Stomach (tissue), 4 donors: ENCODE data around the gene PCBP3.

Source experiments
- EP300 ChIP-seq: sonication (generic); formaldehyde crosslinking; IDR thresholded peaks from one replicate; pipeline ENCODE4 v1.6.1; 2017; ENCODE audit warnings: antibody characterized with exemption
- POLR2A ChIP-seq, 4 donors: fragments of 450-650 bp; IDR thresholded peaks; one replicate each; pipeline ENCODE4 v1.6.1; 2016; ENCODE audit warnings: antibody characterized with exemption in 4 of 4, control low read depth in 2 of 4, mild to moderate bottlenecking in 1 of 4, moderate library complexity in 1 of 4
- POLR2AphosphoS5 ChIP-seq, 3 donors: sonication (generic); formaldehyde crosslinking; IDR thresholded peaks; one replicate each; pipeline ENCODE4 v1.6.1; 2016; ENCODE audit warnings: antibody characterized with exemption in 3 of 3
- TF ChIP-seq, protein P1 (sequence below), 7 experiments: fragments of 450-650 bp in 4 of 7; fragments of 200-600 bp in 3 of 7; sonication (generic) in 3 of 7; IDR thresholded peaks; one replicate each; pipeline ENCODE4 v1.5.1; 2016 to 2019; ENCODE audit warnings: antibody characterized with exemption in 7 of 7, control low read depth in 2 of 7, mild to moderate bottlenecking in 1 of 7

DNA sequence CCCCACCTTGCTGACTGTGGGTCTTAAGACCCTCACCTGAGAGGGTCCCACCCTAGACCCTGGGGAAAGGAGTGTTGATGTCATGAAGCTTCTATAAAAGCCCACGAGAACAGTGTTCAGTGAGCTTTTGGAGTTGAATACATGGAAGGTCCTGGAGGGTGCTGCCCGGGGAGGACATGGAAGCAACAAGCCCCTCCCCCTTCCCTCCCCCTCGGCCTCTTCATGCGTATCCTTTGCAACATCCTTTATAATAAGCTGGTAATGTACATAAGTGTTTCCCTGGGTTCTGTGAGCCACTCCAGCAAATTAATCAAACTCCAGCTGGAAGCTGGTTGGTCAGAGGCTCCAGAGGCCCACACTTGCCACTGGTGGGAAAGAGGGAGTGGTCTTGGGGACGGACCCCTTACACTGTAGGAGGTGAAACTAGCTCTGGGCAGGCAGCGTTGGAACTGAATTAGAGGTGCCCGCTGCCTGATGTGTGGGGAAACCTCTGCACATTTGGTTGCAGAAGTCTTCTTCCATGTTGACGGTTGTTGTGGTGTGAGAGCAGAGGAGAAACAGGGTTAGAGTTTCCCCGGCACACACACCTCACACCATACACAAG lies 323.4 kb downstream of the PCBP3 start:
- TF ChIP-seq, protein P1, sequence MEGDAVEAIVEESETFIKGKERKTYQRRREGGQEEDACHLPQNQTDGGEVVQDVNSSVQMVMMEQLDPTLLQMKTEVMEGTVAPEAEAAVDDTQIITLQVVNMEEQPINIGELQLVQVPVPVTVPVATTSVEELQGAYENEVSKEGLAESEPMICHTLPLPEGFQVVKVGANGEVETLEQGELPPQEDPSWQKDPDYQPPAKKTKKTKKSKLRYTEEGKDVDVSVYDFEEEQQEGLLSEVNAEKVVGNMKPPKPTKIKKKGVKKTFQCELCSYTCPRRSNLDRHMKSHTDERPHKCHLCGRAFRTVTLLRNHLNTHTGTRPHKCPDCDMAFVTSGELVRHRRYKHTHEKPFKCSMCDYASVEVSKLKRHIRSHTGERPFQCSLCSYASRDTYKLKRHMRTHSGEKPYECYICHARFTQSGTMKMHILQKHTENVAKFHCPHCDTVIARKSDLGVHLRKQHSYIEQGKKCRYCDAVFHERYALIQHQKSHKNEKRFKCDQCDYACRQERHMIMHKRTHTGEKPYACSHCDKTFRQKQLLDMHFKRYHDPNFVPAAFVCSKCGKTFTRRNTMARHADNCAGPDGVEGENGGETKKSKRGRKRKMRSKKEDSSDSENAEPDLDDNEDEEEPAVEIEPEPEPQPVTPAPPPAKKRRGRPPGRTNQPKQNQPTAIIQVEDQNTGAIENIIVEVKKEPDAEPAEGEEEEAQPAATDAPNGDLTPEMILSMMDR (IDR thresholded peaks at IDR 0.05), result no peak
- TF ChIP-seq POLR2AphosphoS5 (IDR thresholded peaks at IDR 0.05) (no peak), POLR2A (IDR thresholded peaks at IDR 0.05) (no peak), EP300 (no peak)
